Panc1 (cell line): ENCODE data around the gene MYO1H.

Experiments
- CTCF ChIP-seq: fragments of 450-650 bp; IDR thresholded peaks from 2 replicates; pipeline ENCODE4 v1.5.1; 2017; ENCODE audit warnings: mild to moderate bottlenecking
- POLR2AphosphoS5 ChIP-seq: IDR thresholded peaks from 2 replicates; pipeline ENCODE4 v1.6.1; 2012; ENCODE audit warnings: mild to moderate bottlenecking, low read depth, low read length, moderate library complexity

- no peak for TF ChIP-seq CTCF
- TF ChIP-seq POLR2AphosphoS5: no peak
Observed at GRCh38 chr12:109466305-109466704, 118.6 kb downstream of the MYO1H start.
